Measurements from ENCODE around the gene CDK17. TPM values are rescaled to one million over a fixed set of nuclear protein-coding genes. Genes with fewer than 3 reads are reported as not detected.
"Not testable (repeated sequence)": the region's sequence is repeated elsewhere in the genome, so short reads cannot be mapped to it uniquely, and the experiment has no call there.

Gene CDK17
- total RNA-seq, 4 donors from 2014 or later: 93.5 to 105 (median 102) TPM

- H3K36me3 ChIP-seq: no peaks in the 10 kb centered on the region
- no peaks in the 10 kb centered on the region for H3K9me3 ChIP-seq
- no peaks in the 10 kb centered on the region for H3K27me3 ChIP-seq
- no peak for DNase-seq
- H3K27ac ChIP-seq: peak overlapping the region in 1 of 2 donors; percentile 26
- TF ChIP-seq POLR2A (IDR thresholded peaks at IDR 0.05) (no peak), CTCF (IDR thresholded peaks at IDR 0.05) (no peak)
- H3K4me1 ChIP-seq: no peaks in the 10 kb centered on the region
- intact Hi-C loops (cut with DNase I; ENCODE audit: low total_unique reads): loop anchor here (10.0 kb wide), 1 partner anchor 81 kb away; the partner anchor contains the start of gene CFAP54
- H3K4me3 ChIP-seq: no peak overlapping the region
Observed at GRCh38 chr12:96403870-96404269, 3.6 kb upstream of the CDK17 start.

- not testable (repeated sequence) for DNase-seq, H3K4me1 ChIP-seq, H3K36me3 ChIP-seq, H3K4me3 ChIP-seq, H3K27me3 ChIP-seq, H3K9me3 ChIP-seq, H3K27ac ChIP-seq
- intact Hi-C loops (cut with DNase I; ENCODE audit: low total_unique reads): loop anchor here (10.0 kb wide), 1 partner anchor 82 kb away; the partner anchor contains the start of gene CFAP54
Observed at GRCh38 chr12:96402522-96402921, 2.3 kb upstream of the CDK17 start.

- no peaks in the 10 kb centered on the region for H3K4me1 ChIP-seq
- no peak overlapping the region for H3K4me3 ChIP-seq
- DNase-seq: no peak
- H3K36me3 ChIP-seq: no peaks in the 10 kb centered on the region
- no peaks in the 10 kb centered on the region for H3K27me3 ChIP-seq
- H3K27ac ChIP-seq: peak overlapping the region; percentile 98 to 99
- no peaks in the 10 kb centered on the region for H3K9me3 ChIP-seq
- TF ChIP-seq POLR2A (IDR thresholded peaks at IDR 0.05) (no peak), CTCF (IDR thresholded peaks at IDR 0.05) (no peak)
- intact Hi-C loops (cut with DNase I; ENCODE audit: low total_unique reads): loop anchor here (10.0 kb wide), 1 partner anchor 83 kb away; the partner anchor contains the start of gene CFAP54
Observed at GRCh38 chr12:96402061-96402460, 1.8 kb upstream of the CDK17 start.

GRCh38 chr12:96401076-96401871 is 1.0 kb upstream of the CDK17 start:
- H3K36me3 ChIP-seq: no peaks in the 10 kb centered on the region
- H3K27ac ChIP-seq: peak overlapping the region; percentile 98 to 99
- intact Hi-C loops (cut with DNase I; ENCODE audit: low total_unique reads): loop anchor here (10.0 kb wide), 1 partner anchor 84 kb away; the partner anchor contains the start of gene CFAP54
- H3K4me1 ChIP-seq: peaks cover 0 to 3% of the 10 kb centered on the region in 2 donors
- H3K9me3 ChIP-seq: no peaks in the 10 kb centered on the region
- peak overlapping the region; percentile 76 to 98 for H3K4me3 ChIP-seq
- DNase-seq: no peak
- TF ChIP-seq CTCF (IDR thresholded peaks at IDR 0.05) (peak; percentile 43 to 53 (median 47)), POLR2A (IDR thresholded peaks at IDR 0.05) (peak in 1 of 2 donors; percentile 6)
- H3K27me3 ChIP-seq: no peaks in the 10 kb centered on the region

GRCh38 chr12:96400631-96401075 is 414 bp upstream of the CDK17 start:
- H3K4me1 ChIP-seq: peaks cover 0 to 3% of the 10 kb centered on the region in 2 donors
- H3K9me3 ChIP-seq: no peaks in the 10 kb centered on the region
- peak in 1 of 2 donors; percentile 2 for TF ChIP-seq POLR2A (IDR thresholded peaks at IDR 0.05)
- TF ChIP-seq CTCF (IDR thresholded peaks at IDR 0.05): no peak
- H3K27me3 ChIP-seq: no peaks in the 10 kb centered on the region
- intact Hi-C loops (cut with DNase I; ENCODE audit: low total_unique reads): loop anchor here (10.0 kb wide), 1 partner anchor 84 kb away; the partner anchor contains the start of gene CFAP54
- H3K4me3 ChIP-seq: peak overlapping the region; percentile 76 to 98
- no peaks in the 10 kb centered on the region for H3K36me3 ChIP-seq
- peak overlapping the region; percentile 98 to 99 for H3K27ac ChIP-seq
- DNase-seq: no peak

All from uterus (tissue), 4 donors.